GM21423 (cell line): ENCODE data around the gene TLK2.
"Not testable (repeated sequence)": the region's sequence is repeated elsewhere in the genome, so short reads cannot be mapped to it uniquely, and the experiment has no call there.

Experiments used
- ATAC-seq: cut with Tn5 transposase; IDR thresholded peaks from one replicate; pipeline ENCODE4 v1.9.1; 2021; ENCODE audit warnings: mild to moderate bottlenecking, moderate library complexity; ENCODE audit not compliant: unreplicated experiment

TLK2 gene

GRCh38 chr17:62557532-62557931 lies 78.9 kb downstream of the TLK2 start:
- not testable (repeated sequence) for ATAC-seq

- not testable (repeated sequence) for ATAC-seq
These were observed 80.3 kb downstream of the TLK2 start for GRCh38 chr17:62558941-62559340.

DNA sequence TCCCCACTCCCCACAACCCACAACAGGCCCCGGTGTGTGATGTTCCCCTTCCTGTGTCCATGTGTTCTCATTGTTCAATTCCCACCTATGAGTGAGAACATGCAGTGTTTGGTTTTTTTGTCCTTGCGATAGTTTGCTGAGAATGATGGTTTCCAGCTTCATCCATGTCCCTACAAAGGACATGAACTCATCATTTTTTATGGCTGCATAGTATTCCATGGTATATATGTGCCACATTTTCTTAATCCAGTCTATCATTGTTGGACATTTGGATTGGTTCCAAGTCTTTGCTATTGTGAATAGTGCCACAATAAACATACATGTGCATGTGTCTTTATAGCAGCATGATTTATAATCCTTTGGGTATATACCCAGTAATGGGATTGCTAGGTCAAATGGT lies 82.3 kb downstream of the TLK2 start:
- not testable (repeated sequence) for ATAC-seq

DNA sequence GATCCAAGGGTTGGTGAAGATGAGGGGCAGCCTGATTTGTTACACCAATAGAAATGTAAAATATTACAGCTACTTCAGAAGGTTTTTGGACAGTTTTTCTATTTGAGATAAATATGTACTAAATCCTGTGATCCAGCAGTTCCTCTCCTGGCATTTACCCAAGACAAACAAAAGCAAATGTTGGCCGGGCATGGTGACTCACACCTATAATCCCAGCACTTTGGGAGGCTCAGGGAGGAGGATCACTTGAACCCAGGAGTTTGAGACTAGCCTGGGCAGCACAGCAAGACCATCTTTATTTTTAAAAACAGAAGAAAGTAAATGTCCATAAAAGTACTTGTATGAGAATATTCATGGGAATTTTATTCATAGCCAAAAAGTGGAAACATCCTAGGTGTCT lies 84.0 kb downstream of the TLK2 start:
- ATAC-seq: no peak

GRCh38 chr17:62565817-62566216 lies 87.2 kb downstream of the TLK2 start:
- no peak for ATAC-seq

DNA sequence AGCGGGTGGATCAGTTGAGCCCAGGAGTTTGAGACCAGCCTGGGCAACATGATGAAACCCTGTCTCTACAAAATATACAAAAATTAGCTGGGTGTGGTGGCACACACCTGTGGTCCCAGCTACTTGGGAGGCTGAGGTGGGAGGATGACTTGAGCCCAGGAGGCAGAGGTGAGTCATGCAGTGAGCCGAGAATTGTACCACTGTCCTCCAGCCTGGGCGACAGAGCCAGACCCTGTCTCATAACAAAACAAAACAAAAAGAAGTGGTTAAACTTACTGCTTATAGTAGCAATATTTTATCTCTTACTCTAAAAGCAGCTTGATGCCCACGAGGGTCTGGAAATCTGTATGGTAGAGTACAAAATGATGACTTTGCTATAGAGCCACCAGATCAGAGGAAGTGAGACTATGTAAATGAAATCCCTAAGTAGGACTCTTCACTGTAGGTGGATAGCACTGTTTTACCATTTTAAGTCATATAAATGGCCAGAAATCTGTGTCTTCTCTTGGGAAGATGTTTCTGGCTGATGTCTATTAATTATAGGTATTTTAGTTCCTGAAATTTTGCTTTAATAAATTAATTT lies 88.5 kb downstream of the TLK2 start:
- no peak for ATAC-seq

DNA sequence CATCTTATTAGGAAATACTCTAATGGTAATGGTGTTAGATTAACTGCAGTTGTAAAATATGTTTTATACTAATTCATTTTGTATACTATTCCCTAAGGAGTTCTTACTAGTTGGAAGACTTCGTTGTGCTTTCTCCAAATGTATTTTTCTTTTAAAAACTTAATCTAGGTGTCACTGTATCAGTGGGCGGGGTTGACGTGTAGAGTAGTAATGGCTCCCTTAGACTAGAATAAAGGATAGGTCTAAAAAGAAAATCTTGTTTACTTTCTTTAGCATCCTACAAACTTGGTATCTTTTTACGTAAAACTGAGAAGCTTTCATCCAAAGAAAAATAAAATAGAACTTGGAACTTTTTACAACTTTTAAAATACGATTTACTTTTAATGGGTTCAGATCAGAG lies 93.9 kb downstream of the TLK2 start:
- no peak for ATAC-seq

GRCh38 chr17:62572888-62573401 lies 94.3 kb downstream of the TLK2 start:
- ATAC-seq: no peak

- no peak for ATAC-seq
These were observed 95.0 kb downstream of the TLK2 start for GRCh38 chr17:62573480-62574117.

- ATAC-seq: no peak
These were observed 97.8 kb downstream of the TLK2 start for GRCh38 chr17:62576382-62576781.

DNA sequence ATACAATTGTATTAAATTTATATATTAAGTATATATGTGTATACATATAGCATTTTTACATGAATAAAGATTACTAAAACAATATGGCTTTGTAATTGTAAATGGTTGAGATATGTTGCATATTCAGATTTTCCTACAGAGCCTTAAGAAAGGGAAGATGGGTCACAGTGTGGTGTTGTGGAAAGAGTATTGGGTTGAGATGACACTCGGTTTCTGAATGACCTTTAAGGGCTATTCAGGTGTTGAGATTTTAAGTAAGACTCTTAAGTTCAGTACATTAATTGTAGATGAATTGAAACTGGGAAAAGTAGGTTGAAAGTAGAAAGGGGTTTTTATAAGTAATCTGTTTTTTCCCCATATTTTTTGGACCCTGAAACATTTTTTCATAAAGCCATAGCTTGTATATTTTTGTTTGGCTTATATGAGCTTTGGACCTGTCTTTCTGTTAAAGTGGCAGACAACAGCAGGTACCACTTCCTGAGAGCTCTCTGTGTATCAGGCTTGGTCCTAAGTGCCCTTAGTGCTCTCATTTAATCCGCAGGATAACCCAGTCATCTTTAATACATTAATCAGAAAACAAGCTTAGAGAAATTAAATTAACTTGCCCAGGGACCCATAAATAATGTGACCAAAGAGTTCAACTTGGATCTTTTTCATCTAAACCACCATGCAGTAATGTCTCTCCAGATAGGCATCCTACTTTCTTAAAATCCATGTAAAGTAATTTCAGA lies 100.3 kb downstream of the TLK2 start:
- no peak for ATAC-seq

DNA sequence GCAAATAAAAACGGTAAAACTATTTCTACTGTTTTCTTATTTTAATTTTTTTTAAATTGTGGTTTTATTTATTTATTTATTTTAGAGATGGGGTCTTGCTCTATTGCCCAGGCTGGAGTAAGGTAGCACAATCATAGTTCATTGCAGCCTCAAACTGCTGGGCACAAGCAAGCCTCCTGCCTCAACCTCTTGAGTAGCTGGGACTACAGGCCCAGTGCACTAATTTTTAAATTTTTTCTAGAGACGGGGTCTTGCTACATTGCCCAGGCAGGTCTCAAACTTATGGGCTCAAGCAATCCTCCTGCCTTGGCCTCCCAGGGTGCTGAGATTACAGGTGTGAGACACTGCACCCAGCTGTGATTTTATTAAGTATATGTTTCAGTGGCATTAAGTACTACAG lies 102.3 kb downstream of the TLK2 start:
- no peak for ATAC-seq

- ATAC-seq: no peak
These were observed 103.1 kb downstream of the TLK2 start for GRCh38 chr17:62581764-62582163.

DNA sequence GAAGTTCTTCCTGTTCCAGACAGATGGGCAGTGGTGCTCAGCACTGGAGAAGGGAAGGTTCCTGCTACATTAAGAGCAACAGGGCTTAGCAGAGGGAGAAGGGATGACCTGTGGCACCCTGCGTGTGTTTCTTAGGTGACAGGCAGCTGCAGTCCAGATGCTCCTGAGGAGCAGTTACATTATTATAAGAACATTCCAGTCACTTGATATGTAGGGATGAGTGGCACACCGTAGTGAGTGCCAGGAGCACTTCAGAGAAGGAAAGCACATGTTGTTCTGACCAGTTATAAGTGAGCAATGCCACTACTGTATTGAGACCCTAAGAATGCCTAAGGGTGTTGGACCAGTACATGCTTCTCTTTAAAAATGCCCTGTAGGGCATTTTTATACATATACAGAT lies 108.9 kb downstream of the TLK2 start:
- no peak for ATAC-seq

GRCh38 chr17:62588109-62588508 lies 109.5 kb downstream of the TLK2 start:
- no peak for ATAC-seq

DNA sequence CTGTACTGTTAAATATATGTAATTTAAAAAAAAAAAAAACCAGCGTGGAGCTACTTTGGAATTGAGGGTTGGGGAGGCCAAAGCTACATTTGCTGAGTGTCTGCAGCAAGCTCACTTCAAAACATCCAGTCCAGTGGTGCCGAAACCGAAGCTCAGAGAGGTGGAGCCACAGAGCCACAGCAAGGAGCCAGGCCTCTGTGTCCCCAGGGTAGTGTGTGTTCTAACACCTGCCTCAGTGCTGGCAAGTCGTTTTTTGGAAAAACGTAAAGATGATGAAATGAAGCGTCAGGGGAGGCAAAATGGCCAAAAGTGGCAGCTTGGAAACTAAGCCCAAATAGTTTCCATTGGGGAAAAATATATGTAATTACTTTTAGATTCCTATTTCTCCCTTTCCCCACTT lies 112.7 kb downstream of the TLK2 start:
- no peak for ATAC-seq

DNA sequence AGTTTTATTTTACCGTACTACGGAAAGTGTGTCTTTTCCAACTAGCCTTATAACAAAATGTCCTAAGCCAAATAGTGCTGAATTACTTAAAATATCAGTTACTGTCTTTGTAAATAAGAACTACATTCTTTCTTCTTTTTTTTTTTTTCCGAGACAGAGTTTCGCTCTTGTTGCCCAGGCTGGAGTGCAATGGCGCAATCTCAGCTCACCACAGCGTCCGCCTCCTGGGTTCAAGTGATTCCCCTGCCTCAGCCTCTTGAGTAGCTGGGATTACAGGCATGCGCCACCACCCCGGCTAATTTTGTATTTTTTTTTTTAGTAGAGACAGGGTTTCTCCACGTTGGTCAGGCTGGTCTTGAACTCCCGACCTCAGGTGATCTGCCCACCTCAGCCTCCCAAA lies 113.2 kb downstream of the TLK2 start:
- ATAC-seq: not testable (repeated sequence)

DNA sequence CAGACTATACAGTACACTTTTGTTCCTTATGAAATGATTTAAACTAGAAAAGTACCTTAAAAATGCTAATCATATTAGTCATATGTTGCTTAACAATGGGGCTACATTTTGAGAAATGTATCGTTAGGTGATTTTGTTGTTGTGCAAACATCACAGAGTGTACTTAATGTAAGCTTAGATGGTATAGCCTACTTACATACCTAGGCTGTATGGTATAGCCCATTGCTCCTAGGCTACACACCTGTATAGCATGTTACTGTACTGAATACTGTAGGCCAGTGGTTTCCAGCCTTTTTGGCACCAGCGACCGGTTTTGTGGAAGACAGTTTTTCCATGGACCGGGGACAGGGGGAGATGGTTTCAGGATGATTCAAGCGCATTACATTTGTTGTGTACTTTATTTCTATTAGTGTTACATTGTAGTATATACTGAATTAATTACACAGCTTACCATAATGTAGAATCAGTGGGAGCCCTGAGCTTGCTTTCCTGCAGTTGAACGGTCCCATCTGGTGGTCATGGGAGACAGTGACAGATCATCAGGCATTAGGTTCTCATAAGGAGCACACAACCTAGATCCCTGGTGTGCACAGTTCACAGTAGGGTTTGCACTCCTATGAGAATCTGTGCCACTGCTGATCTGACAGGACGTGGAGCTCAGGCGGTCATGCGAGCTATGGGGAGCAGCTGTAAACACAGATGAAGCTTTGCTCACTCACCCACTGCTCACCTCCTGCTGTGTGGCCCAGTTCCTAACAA lies 113.9 kb downstream of the TLK2 start:
- ATAC-seq: no peak

DNA sequence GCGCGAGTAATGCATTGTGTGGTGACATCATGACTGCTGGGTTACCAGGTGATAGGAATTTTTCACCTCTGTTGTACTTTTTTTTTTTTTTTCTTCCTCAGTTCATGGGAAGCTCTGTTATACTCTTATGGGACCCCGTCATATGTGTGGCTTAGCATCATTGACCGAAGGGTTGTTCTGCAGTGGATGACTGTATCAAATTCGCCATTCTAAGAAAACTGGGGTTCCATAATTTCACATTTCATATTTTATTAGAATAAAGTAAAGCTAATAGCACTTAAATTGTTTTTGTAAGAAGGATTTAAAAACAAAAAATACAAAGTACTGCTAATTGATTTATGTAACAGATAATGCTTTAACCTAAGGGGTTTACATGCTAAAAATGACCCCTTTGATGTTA lies 116.9 kb downstream of the TLK2 start:
- ATAC-seq: no peak

DNA sequence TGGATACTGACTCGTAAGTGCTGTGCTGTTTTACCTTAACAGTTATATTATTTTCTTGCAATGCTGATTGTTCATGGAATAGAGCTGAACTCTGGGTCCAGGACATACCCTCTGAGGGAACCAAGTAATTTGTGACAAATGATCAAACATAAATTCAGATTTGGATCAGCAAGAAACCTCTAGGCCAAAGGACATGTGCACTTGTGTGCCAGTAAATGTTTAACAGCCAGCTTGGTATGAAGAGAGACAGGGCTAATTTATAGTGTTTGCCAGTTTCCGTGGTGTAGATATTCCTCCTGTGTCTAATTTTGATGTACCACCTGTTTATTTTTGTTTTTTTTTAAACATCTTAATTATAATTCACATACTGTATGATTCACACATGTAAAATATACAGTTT lies 118.0 kb downstream of the TLK2 start:
- ATAC-seq: no peak

DNA sequence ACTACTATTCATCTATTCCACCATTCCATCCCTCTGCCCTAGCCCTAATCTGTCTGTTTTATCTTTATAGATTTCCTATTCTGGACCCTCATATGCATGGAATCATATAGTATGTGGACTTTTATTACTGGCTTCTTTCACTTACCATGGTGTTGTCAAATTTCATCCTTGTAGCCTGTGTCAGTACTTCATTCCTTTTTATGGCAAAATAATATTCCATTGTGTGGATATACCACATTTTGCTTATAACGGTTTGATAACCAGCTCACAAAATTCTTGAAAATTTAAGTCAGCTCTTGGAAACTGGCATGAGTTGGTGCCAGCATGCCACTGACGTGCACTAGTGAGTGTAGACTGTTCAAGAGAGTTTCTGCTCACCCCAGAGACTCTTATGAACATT lies 118.5 kb downstream of the TLK2 start:
- ATAC-seq: no peak
